Measurements from ENCODE around the gene DENND6A.
A peak's percentile ranks its signal among the peaks of the same experiment; 100 is the strongest.

DNA sequence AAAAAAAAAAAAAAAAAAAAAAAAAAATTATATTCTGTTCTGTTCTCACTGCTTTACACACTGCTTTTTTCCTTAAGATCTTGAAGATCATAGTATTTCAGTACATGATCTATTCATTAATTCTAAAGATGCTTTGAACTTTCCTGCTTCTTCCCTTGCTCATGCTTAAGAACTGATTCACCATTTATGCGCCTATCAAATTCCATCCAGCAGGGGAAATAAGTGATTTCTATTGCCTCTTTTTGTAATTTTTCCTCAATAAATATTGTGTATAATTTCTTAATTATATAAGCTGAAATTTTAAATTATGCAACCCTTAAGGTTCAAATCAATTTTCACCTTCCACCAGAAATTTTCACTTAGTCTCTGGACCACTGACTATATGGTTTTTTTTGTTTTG lies 10.6 kb downstream of the DENND6A start:
- TF ChIP-seq CTCF (conservative IDR thresholded peaks at IDR 0.05 in 1 of 2, IDR thresholded peaks at IDR 0.05 in 1 of 2; ENCODE audit: low read depth in 1 of 2, low read length in 2 of 2): peak in 1 of 2 donors; percentile 37
- no peak for TF ChIP-seq EZH2 (IDR thresholded peaks at IDR 0.05; ENCODE audit: low read length, missing control alignments)

Data from fibroblast of lung (primary cell).